Prostate gland (tissue), 2 donors: ENCODE results near the gene TNRC6B.

Source experiments
- CTCF ChIP-seq, 4 experiments: fragments of 200-600 bp in 2 of 4; fragments of 450-650 bp in 2 of 4; sonication (generic) in 2 of 4; IDR thresholded peaks; 1 replicate in 3 of 4; 2 replicates in 1 of 4; pipeline ENCODE4 v1.5.1; 2016 to 2019; ENCODE audit warnings: antibody characterized with exemption in 4 of 4, mild to moderate bottlenecking in 2 of 4, moderate library complexity in 2 of 4
- POLR2A ChIP-seq: fragments of 450-650 bp; IDR thresholded peaks from one replicate; pipeline ENCODE4 v1.6.1; 2016; ENCODE audit warnings: antibody characterized with exemption, mild to moderate bottlenecking

DNA sequence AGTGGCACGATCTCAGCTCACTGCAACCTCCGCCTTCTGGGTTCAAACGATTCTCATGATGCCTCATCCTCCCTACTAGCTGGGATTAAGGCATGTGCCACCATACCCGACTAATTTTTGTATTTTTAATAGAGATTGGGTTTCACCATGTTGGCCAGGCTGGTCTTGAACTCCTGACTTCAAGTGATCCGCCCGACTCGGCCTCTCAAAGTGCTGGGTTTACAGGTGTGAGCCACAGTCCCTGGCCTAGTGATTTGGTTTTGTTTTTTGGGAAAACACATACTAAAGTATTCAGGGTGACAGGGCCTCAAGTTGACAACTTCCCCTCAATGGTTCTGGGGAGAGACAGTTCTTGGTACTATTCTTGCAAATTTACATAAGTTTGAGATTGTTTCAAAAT is 22.1 kb downstream of the TNRC6B start:
- TF ChIP-seq CTCF (IDR thresholded peaks at IDR 0.05) (no peak), POLR2A (no peak)
